Activated naive CD8-positive, alpha-beta T cell treated with anti-CD3 and anti-CD28 coated beads, Interleukin-2, amount 10 ng/mL, durations not matched to agents 7 days and 5 days (primary cell): ENCODE results near the gene ZFYVE1. TPM values are rescaled to one million over a fixed set of nuclear protein-coding genes. Genes with fewer than 3 reads are reported as not detected.
A peak's percentile ranks its signal among the peaks of the same experiment; 100 is the strongest.
"Not testable (repeated sequence)": the region's sequence is repeated elsewhere in the genome, so short reads cannot be mapped to it uniquely, and the experiment has no call there.

Source experiments
- ATAC-seq: fragments of 150-1000 bp; cut with Tn5 transposase; one replicate; pipeline ENCODE4 v1.10.0; 2021; ENCODE audit warnings: low read depth, moderate library complexity
- POLR2A ChIA-PET: fragments of 350-600 bp; sonication (Branson Sonifier 250); formaldehyde crosslinking; loops from one replicate; lab custom pipeline; 2021; ENCODE audit warnings: antibody characterized with exemption; lab: Charles Lee
- DNase-seq: peaks from one replicate; pipeline ENCODE4 v3.0.0; 2021
- H3K27ac Mint-ChIP-seq: one replicate; pipeline ENCODE4 v1.8.0; 2022; ENCODE audit warnings: mild to moderate bottlenecking, mixed read lengths
- H3K27me3 Mint-ChIP-seq: one replicate; pipeline ENCODE4 v1.8.0; 2022; ENCODE audit warnings: mild to moderate bottlenecking, moderate library complexity, mixed read lengths
- H3K36me3 Mint-ChIP-seq: one replicate; pipeline ENCODE4 v1.8.0; 2021; ENCODE audit warnings: mild to moderate bottlenecking, mixed read lengths
- H3K4me1 Mint-ChIP-seq: one replicate; pipeline ENCODE4 v1.8.0; 2021; ENCODE audit warnings: mixed read lengths
- H3K4me3 Mint-ChIP-seq: one replicate; pipeline ENCODE4 v1.8.0; 2022; ENCODE audit warnings: mild to moderate bottlenecking, moderate library complexity, mixed read lengths
- H3K9me3 Mint-ChIP-seq: one replicate; pipeline ENCODE4 v1.8.0; 2021; ENCODE audit warnings: mixed read lengths
- total RNA-seq, 2 experiments: library from RNA; stranded (reverse); gene quantifications; one replicate each; pipeline ENCODE4 v1.2.3, GENCODE V29; 2021

The ZFYVE1 gene
- total RNA-seq, 2 experiments from 2014 or later, result 15.2 to 15.5 TPM

DNA sequence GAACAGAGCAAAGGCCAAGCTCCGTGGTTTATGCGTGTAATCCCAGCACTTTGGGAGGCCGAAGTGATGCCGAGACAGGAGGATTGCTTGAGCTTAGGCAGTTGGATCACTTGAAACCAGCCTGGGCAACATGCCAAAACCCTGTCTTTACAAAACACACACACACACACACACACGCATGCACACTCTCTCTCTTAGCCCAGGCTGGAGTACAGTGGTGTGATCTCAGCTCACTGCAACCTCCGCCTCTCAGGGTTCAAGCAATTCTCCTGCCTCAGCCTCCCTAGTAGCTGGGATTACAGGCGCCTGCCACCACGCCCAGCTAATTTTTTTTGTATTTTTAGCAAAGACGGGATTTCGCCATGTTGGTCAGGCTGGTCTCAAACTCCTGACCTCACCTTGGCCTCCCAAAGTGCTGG is 64.6 kb downstream of the ZFYVE1 start:
- peaks cover 25% of the 10 kb centered on the region for H3K36me3 Mint-ChIP-seq
- DNase-seq, H3K27ac Mint-ChIP-seq, H3K4me3 Mint-ChIP-seq, ATAC-seq, H3K27me3 Mint-ChIP-seq, POLR2A ChIA-PET, H3K9me3 Mint-ChIP-seq: not testable (repeated sequence)
- peaks cover 21% of the 10 kb centered on the region for H3K4me1 Mint-ChIP-seq

DNA sequence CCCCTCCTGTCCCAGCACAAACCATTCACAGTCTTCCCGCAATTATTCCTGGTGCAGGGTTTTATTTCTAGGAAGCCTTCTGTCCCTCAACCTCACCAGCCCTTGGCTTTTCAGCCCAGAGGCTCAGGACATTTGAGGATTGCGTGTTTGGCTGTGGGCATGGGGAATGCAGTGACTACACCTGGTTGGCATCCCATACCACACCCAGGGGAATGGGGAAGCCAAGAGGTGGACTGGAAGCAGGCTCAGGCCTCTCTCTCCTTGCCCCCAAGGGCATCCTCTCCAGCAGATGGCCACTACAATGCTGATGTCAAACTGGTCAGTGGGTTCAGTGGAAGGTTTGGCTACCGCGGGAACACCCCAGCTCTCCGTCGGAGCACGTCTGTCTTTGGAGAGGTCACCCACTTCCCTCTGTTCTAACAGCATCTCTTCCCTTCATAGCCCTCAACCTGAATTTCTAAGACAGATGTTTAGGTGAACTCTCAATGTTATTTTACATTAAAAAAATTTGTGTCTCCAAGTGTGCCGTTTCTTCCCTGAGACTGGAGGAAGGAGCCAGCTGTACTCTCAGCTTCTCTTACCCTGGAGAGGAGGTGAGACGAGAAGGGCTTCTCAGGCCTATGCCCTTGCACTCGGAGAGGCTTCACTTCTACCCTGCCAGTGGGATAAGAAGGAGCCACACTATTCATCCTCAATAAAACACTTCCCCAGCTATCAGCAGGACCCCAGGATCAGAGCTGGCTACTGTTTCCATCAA is 65.1 kb downstream of the ZFYVE1 start:
- no peak for ATAC-seq
- DNase-seq, result no peak
- Mint-ChIP-seq H3K9me3 (no peaks in the 10 kb centered on the region), H3K4me3 (no peak overlapping the region), H3K27ac (no peak overlapping the region), H3K4me1 (peaks cover 21% of the 10 kb centered on the region), H3K27me3 (no peaks in the 10 kb centered on the region), H3K36me3 (peaks cover 25% of the 10 kb centered on the region)
- POLR2A ChIA-PET, result no interaction called here

DNA sequence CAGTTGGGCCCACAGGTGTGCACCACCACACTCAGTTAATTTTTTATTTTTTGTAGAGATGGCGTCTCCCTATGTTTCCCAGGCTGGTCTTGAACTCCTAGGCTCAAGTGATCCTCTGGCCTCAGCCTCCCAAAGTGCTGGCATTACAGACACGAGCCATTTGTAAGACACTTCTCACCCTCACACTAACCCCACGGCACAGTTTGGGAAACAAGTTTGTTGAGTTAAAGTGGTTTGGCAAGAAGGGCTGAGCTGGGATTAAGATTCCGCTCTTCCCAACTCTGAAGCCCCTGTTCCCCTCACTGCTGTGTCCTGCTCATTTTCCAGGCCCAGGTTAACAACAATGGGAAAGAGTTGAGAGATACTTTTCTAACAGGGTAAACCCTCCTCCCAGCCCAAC is 65.9 kb downstream of the ZFYVE1 start:
- DNase-seq, H3K9me3 Mint-ChIP-seq, H3K27ac Mint-ChIP-seq, POLR2A ChIA-PET, ATAC-seq, H3K4me3 Mint-ChIP-seq, H3K27me3 Mint-ChIP-seq: not testable (repeated sequence)
- peaks cover 25% of the 10 kb centered on the region for H3K36me3 Mint-ChIP-seq
- H3K4me1 Mint-ChIP-seq, result peaks cover 21% of the 10 kb centered on the region

DNA sequence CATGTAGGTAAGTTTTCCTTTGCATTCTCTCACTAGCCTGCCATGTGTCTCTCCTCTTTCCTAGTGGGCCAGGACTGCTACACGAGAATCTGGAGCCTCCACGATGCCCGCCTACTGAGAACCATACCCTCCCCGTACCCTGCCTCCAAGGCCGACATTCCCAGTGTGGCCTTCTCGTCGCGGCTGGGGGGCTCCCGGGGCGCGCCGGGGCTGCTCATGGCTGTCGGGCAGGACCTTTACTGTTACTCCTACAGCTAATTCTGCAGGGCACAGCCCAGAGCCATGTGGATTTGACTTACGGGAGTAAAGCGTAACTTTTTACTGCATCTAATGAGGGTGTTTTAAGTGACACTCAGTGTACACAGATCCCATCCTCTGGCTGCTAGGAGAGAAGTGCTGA is 68.4 kb downstream of the ZFYVE1 start:
- POLR2A ChIA-PET, result no interaction called here
- ATAC-seq, result no peak
- no peak overlapping the region for H3K4me3 Mint-ChIP-seq
- H3K9me3 Mint-ChIP-seq, result no peaks in the 10 kb centered on the region
- no peak for DNase-seq
- H3K4me1 Mint-ChIP-seq, result peaks cover 5% of the 10 kb centered on the region
- H3K27me3 Mint-ChIP-seq, result no peaks in the 10 kb centered on the region
- peaks cover 24% of the 10 kb centered on the region for H3K36me3 Mint-ChIP-seq
- no peak overlapping the region for H3K27ac Mint-ChIP-seq

DNA sequence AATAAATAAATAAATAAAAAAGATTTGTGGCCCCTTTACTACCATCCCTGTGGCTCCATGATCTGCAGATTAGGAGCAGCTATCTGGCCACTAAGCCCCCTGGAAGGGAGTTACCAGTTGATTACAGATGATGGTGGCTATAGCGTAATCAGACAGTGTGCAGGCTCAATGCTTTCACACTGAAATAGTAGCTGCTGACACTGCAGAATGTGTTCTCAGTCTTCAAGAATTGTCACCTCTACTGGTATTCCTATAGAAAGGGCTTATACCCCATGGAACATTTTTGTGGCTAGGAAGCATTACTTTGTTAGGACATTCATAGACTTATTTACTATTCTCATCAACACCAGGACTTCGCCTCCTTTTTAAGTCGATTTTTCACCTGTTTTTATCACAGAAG is 69.7 kb downstream of the ZFYVE1 start:
- POLR2A ChIA-PET, result no interaction called here
- H3K27me3 Mint-ChIP-seq, result no peaks in the 10 kb centered on the region
- DNase-seq (no peak), ATAC-seq (no peak)
- H3K4me3 Mint-ChIP-seq, result no peak overlapping the region
- no peaks in the 10 kb centered on the region for H3K4me1 Mint-ChIP-seq
- H3K27ac Mint-ChIP-seq, result no peak overlapping the region
- H3K36me3 Mint-ChIP-seq, result peaks cover 23% of the 10 kb centered on the region
- H3K9me3 Mint-ChIP-seq, result no peaks in the 10 kb centered on the region

DNA sequence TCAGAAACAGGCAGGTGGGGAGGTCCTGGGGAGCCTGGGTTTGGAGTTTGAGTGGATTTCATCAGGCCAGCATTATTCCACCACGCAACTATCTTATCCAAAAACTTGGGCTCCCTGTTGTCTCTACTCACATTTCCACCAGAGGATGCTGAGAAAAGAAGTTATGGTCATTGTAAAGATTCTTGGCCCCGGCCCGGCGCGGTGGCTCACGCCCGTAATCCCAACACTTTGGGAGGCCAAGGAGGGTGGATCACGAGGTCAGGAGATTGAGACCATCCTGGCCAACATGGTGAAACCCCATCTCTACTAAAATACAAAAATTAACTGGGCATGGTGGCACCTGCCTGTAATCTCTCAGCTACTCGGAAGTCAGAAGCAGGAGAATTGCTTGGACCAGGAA is 70.2 kb downstream of the ZFYVE1 start:
- H3K27ac Mint-ChIP-seq, H3K4me3 Mint-ChIP-seq, H3K27me3 Mint-ChIP-seq, ATAC-seq, H3K9me3 Mint-ChIP-seq, H3K4me1 Mint-ChIP-seq, POLR2A ChIA-PET, DNase-seq: not testable (repeated sequence)
- H3K36me3 Mint-ChIP-seq, result peaks cover 27% of the 10 kb centered on the region

DNA sequence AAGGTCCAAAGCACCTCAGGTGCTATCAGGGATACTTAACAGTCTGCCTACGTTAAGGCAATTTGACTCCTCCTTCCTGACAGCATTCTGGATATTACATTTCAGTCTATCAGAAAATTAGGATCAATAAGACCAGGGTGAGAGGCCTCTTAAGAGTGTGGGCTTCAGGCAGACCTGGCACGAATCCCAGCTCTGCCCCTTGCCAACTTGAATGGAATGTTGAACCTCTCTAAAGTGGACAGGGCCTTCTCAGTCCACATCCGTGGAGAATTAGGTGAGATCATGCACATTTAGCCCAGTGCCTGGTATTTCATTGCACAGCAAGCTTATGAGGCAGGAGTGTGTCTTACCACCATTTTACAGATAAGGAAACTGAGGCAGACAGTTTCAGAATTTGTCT is 74.7 kb downstream of the ZFYVE1 start:
- H3K9me3 Mint-ChIP-seq, result no peaks in the 10 kb centered on the region
- ATAC-seq (no peak), DNase-seq (no peak)
- H3K36me3 Mint-ChIP-seq, result peaks cover 12% of the 10 kb centered on the region
- H3K27ac Mint-ChIP-seq, result no peak overlapping the region
- H3K4me3 Mint-ChIP-seq, result no peak overlapping the region
- peaks cover 11% of the 10 kb centered on the region for H3K4me1 Mint-ChIP-seq
- POLR2A ChIA-PET, result no interaction called here
- H3K27me3 Mint-ChIP-seq, result no peaks in the 10 kb centered on the region

DNA sequence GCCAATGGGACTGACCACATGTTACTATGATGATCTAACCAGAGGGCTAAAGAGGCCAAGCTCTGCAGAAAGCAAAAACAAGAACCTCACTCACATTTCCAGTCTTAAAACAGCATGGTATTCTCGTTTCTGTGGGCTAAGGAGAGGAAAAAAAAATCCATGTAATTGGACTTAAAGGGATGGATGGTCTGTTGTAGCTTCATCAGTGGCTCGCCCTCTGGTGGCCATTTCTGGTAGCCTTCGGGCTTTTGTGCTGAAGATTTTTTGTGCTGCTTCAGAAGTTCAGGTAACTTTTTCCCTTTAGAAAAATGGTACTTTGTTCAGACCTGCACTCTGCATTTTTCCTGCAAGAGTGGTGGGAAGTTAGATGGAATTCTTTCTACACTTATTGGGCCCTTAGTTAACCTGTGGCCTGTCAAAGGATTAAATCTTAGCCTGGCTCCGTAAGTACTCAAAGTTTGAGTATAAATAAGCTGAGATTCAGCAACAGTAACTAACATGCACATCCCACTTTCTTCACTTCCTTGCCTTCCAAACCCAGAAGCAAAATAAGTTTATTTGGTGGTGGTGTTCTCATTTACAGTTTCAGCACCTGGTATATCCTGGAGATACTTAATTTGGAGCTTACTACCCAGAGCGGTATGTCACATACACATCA is 78.3 kb downstream of the ZFYVE1 start:
- H3K27me3 Mint-ChIP-seq, result no peaks in the 10 kb centered on the region
- H3K27ac Mint-ChIP-seq, result no peak overlapping the region
- H3K4me3 Mint-ChIP-seq, result no peak overlapping the region
- POLR2A ChIA-PET, result interaction anchor here (0.8 to 1.8 kb wide), 4 partner anchors 15 to 435 kb away, joined by 3 to 5 read pairs (median 4); no protein-coding TSS in a partner anchor
- DNase-seq (peak; percentile 73), ATAC-seq (no peak)
- H3K9me3 Mint-ChIP-seq, result no peaks in the 10 kb centered on the region
- peaks cover 11% of the 10 kb centered on the region for H3K36me3 Mint-ChIP-seq
- H3K4me1 Mint-ChIP-seq, result peaks cover 13% of the 10 kb centered on the region

DNA sequence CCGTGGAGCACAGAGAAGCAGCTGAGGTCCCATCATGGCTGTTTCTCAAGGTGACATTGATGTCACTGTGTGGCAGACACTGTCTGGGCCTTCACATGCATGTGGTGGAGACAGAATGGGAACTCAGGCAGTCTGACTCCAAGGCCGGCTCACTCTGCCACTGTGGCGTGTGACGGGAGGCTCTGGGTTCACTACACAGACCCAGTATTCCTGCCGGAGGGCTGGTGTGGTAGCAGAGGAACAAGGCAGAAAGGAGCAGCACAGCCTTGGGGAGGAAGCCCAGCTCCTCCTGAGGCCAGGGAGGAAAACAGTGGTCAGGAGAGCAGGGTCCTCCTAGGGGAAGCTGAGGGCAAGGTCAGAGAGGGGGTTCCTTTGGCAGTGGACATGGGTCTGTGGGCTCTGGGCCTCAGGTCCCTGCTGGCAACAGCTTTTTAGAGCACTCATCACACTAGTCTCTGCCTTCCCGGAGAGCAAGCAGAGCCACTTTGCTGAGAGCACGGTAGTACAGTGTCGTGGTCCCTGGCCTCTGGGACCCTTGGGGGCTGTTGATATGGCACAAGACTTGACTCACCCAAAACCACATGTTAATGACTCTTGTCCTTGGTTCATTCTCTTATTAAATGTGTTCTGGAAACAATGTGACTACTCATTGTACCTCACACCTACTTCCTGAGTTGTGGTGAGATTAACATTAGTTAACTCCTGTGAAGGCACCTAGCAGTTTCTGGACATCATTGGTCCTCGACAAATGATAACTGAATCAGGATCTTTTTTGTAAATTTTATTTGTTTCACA is 79.3 kb downstream of the ZFYVE1 start:
- Mint-ChIP-seq H3K4me3 (no peak overlapping the region), H3K27me3 (no peaks in the 10 kb centered on the region), H3K36me3 (peaks cover 12% of the 10 kb centered on the region), H3K4me1 (peaks cover 13% of the 10 kb centered on the region), H3K27ac (no peak overlapping the region), H3K9me3 (no peaks in the 10 kb centered on the region)
- POLR2A ChIA-PET, result no interaction called here
- DNase-seq (no peak), ATAC-seq (peak; percentile 26)

DNA sequence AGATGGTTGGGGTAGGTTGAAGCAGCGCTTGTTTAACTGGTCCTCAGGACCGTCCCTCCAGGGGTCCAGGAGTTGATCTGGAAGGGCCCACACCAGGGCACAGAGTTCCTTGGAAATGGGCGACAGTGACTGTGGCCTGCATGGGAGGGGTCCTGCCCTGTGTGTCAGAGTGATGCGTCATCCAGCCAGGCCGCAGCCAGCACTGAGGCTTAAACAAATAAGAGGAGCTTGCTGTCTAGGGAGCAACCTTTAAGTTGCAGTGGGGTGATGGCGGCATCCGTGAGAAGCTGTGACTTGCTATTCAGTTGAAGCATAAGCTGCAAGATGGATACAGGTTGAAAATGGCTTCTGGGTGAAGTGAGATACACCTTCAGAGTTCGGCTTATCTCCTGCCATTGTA is 80.4 kb downstream of the ZFYVE1 start:
- no peak for ATAC-seq
- Mint-ChIP-seq H3K27ac (no peak overlapping the region), H3K9me3 (no peaks in the 10 kb centered on the region), H3K36me3 (peaks cover 6% of the 10 kb centered on the region), H3K4me1 (peaks cover 13% of the 10 kb centered on the region), H3K4me3 (no peak overlapping the region), H3K27me3 (no peaks in the 10 kb centered on the region)
- no peak for DNase-seq
- POLR2A ChIA-PET, result interaction anchor here (0.5 kb wide), 1 partner anchor 18 kb away, joined by 7 read pairs; no protein-coding TSS in a partner anchor

DNA sequence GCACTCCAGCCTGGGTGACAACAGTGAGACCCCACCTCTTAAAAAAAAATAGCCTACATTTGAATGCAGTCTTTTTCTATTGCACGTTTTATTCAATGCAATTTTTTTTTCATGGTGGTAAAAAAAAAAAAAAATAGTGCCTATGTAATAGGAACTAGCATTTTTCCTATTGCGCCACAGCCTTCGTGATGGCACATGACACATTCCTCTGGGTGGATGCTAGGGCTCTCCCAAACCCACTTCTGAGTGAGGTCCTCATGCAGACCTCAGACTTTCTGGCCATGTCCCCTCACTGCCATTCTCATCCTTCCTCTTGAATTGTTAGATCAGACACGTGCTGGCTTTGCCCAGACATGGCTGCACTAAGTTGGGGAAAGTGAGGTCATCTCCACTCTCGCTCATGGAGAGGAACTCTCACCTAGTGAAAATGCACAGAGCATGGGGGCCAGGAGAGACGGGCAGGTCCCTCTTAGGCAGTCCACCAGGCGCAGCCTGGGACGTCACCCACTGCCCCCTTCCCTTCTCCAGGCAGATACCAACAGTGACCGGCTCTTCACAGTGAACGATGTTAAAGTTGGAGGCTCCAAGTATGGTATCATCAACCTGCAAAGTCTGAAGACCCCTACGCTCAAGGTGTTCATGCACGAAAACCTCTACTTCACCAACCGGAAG is 81.4 kb downstream of the ZFYVE1 start:
- POLR2A ChIA-PET, result no interaction called here
- ATAC-seq, result no peak
- no peaks in the 10 kb centered on the region for H3K9me3 Mint-ChIP-seq
- no peaks in the 10 kb centered on the region for H3K27me3 Mint-ChIP-seq
- DNase-seq, result no peak
- peaks cover 6% of the 10 kb centered on the region for H3K36me3 Mint-ChIP-seq
- peaks cover 13% of the 10 kb centered on the region for H3K4me1 Mint-ChIP-seq
- H3K27ac Mint-ChIP-seq, result no peak overlapping the region
- no peak overlapping the region for H3K4me3 Mint-ChIP-seq

DNA sequence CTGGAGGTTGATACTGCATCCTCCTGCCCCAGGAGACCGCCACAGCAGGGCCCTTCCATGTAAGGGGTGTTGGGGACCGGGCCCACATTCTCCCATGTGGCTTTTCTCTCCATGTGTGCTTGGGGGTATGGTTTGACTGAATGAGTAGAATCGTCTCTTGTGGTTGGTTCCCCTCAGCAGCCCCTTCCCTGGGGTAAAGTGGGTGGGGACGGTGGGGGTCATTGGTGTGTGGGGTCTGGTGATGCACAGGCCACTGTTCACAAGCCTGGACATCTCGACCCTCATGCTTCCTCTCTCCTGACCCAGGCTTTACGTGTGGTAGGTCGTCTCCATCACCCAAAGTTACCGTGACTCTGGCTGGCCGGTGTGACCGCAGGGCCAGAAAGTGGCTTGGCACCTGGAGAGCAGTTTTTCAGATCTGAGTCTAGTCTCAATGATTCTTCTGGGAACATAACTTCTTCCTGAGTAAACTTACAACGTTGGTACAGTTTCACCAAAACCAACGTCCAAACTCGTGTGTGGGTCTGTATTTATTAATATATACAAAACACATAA is 83.0 kb downstream of the ZFYVE1 start:
- POLR2A ChIA-PET, result no interaction called here
- Mint-ChIP-seq H3K4me1 (peaks cover 15% of the 10 kb centered on the region), H3K9me3 (no peaks in the 10 kb centered on the region), H3K36me3 (peaks cover 13% of the 10 kb centered on the region), H3K4me3 (no peak overlapping the region), H3K27me3 (no peaks in the 10 kb centered on the region), H3K27ac (no peak overlapping the region)
- ATAC-seq (no peak), DNase-seq (no peak)

DNA sequence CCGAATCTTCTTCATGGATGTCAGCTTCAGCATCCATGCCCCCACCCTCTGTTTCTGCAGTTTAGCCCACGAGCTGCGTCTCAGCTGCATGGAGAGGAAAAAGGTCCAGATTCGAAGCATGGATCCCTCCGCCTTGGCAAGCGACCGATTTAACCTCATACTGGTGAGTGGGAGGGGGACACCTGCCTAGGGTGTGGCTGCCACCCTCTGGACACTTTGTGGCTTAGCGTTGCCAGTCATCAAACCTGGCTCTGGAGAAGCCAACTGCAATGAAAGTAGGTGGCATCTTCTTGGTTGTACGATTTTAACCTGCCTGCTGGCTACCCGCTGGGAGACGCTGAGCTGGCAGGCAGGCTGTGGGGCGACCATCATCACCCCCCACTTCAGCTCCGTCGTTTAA is 84.0 kb downstream of the ZFYVE1 start:
- H3K9me3 Mint-ChIP-seq, result no peaks in the 10 kb centered on the region
- no peak overlapping the region for H3K4me3 Mint-ChIP-seq
- H3K27ac Mint-ChIP-seq, result no peak overlapping the region
- peaks cover 18% of the 10 kb centered on the region for H3K36me3 Mint-ChIP-seq
- POLR2A ChIA-PET, result no interaction called here
- no peak for DNase-seq
- no peaks in the 10 kb centered on the region for H3K27me3 Mint-ChIP-seq
- no peak for ATAC-seq
- H3K4me1 Mint-ChIP-seq, result peaks cover 13% of the 10 kb centered on the region
